ENCODE data around the gene KCNAB1. TPM values are rescaled to one million over a fixed set of nuclear protein-coding genes. Genes with fewer than 3 reads are reported as not detected.
"Not testable (repeated sequence)": the region's sequence is repeated elsewhere in the genome, so short reads cannot be mapped to it uniquely, and the experiment has no call there.

The KCNAB1 gene
- total RNA-seq, 1 donor from 2014 or later: 0.40 TPM

GRCh38 chr3:156135921-156136638 is 15.7 kb downstream of the KCNAB1 start:
- DNase-seq (ENCODE audit: low read depth): no peak

- DNase-seq (ENCODE audit: low read depth): not testable (repeated sequence)
Measured at GRCh38 chr3:156137397-156137796, 17.0 kb downstream of the KCNAB1 start.

- no peak for DNase-seq (ENCODE audit: low read depth)
Measured at GRCh38 chr3:156140001-156140595, 19.7 kb downstream of the KCNAB1 start.

GRCh38 chr3:156142702-156143101 is 22.3 kb downstream of the KCNAB1 start:
- DNase-seq (ENCODE audit: low read depth): no peak

- no peak for DNase-seq (ENCODE audit: low read depth)
Measured at GRCh38 chr3:156143136-156143535, 22.8 kb downstream of the KCNAB1 start.

GRCh38 chr3:156144060-156144459 is 23.7 kb downstream of the KCNAB1 start:
- no peak for DNase-seq (ENCODE audit: low read depth)

- DNase-seq (ENCODE audit: low read depth): peak; percentile 18
Measured at GRCh38 chr3:156145866-156146265, 25.5 kb downstream of the KCNAB1 start.

- no peak for DNase-seq (ENCODE audit: low read depth)
Measured at GRCh38 chr3:156148345-156148945, 28.1 kb downstream of the KCNAB1 start.

GRCh38 chr3:156148946-156149381 is 28.6 kb downstream of the KCNAB1 start:
- no peak for DNase-seq (ENCODE audit: low read depth)

GRCh38 chr3:156149876-156150275 is 29.5 kb downstream of the KCNAB1 start:
- DNase-seq (ENCODE audit: low read depth): no peak

GRCh38 chr3:156150434-156151066 is 30.2 kb downstream of the KCNAB1 start:
- peak; percentile 77 for DNase-seq (ENCODE audit: low read depth)

- peak; percentile 72 for DNase-seq (ENCODE audit: low read depth)
Measured at GRCh38 chr3:156151824-156152428, 31.5 kb downstream of the KCNAB1 start.

- DNase-seq (ENCODE audit: low read depth): no peak
Measured at GRCh38 chr3:156158656-156159295, 38.4 kb downstream of the KCNAB1 start.

- DNase-seq (ENCODE audit: low read depth): no peak
Measured at GRCh38 chr3:156160647-156161046, 40.3 kb downstream of the KCNAB1 start.

GRCh38 chr3:156161172-156161571 is 40.8 kb downstream of the KCNAB1 start:
- no peak for DNase-seq (ENCODE audit: low read depth)

GRCh38 chr3:156163848-156164247 is 43.5 kb downstream of the KCNAB1 start:
- no peak for DNase-seq (ENCODE audit: low read depth)

GRCh38 chr3:156166808-156167207 is 46.4 kb downstream of the KCNAB1 start:
- DNase-seq (ENCODE audit: low read depth): no peak

- no peak for DNase-seq (ENCODE audit: low read depth)
Measured at GRCh38 chr3:156170571-156170970, 50.2 kb downstream of the KCNAB1 start.

- DNase-seq (ENCODE audit: low read depth): no peak
Measured at GRCh38 chr3:156171281-156172267, 51.2 kb downstream of the KCNAB1 start.

GRCh38 chr3:156172536-156172935 is 52.2 kb downstream of the KCNAB1 start:
- no peak for DNase-seq (ENCODE audit: low read depth)

Data from myocyte (in vitro differentiated cells).